Esophagus squamous epithelium (tissue), 5 donors: ENCODE data around the gene KCNAB1. TPM values are rescaled to one million over a fixed set of nuclear protein-coding genes. Genes with fewer than 3 reads are reported as not detected.

Experiments used
- DNase-seq: peaks from one replicate; lab custom pipeline; 2025; lab: John Stamatoyannopoulos, UW
- H3K27ac ChIP-seq, 4 donors: fragments of 200-600 bp; sonication (generic); one replicate each; pipeline ENCODE4 v1.5.1; 2016 to 2019; ENCODE audit warnings: mild to moderate bottlenecking in 1 of 4
- H3K27me3 ChIP-seq, 4 donors: fragments of 200-600 bp; sonication (generic); 1 replicate in 3 of 4; 2 replicates in 1 of 4; pipeline versions ENCODE4 v1.5.1 to v1.6.0; 2017 to 2021; ENCODE audit warnings: antibody characterized with exemption in 1 of 4
- H3K36me3 ChIP-seq, 3 donors: fragments of 200-600 bp; sonication (generic); one replicate each; pipeline ENCODE4 v1.5.1; 2016 to 2019
- H3K4me1 ChIP-seq, 3 donors: fragments of 200-600 bp; sonication (generic); one replicate each; pipeline ENCODE4 v1.5.1; 2017 to 2019
- H3K4me3 ChIP-seq, 4 donors: fragments of 200-600 bp; sonication (generic); 1 replicate in 3 of 4; 2 replicates in 1 of 4; pipeline ENCODE4 v1.5.1; 2016 to 2019; ENCODE audit warnings: mild to moderate bottlenecking in 2 of 4, moderate library complexity in 1 of 4
- H3K9me3 ChIP-seq, 3 donors: fragments of 200-600 bp; sonication (generic); one replicate each; pipeline ENCODE4 v1.5.1; 2016 to 2019
- POLR2A ChIP-seq, 4 donors: fragments of 450-650 bp; IDR thresholded peaks; one replicate each; pipeline ENCODE4 v1.6.1; 2017; ENCODE audit warnings: antibody characterized with exemption in 4 of 4, mild to moderate bottlenecking in 4 of 4, moderate library complexity in 3 of 4
- WGBS, 2 donors: methylation state at CpG; one replicate each; pipeline ENCODE4 v1.1.5; 2018; 5-methylcytosine and 5-hydroxymethylcytosine counted together
- intact Hi-C: fragments of 100-400 bp; cut with DNase I; formaldehyde crosslinking; loops from one replicate; pipeline ENCODE4 v1.15.0; 2022
- total RNA-seq, 4 donors: library from RNA; depleted of rRNA; stranded (reverse); fragments of >200 nt; gene quantifications; one replicate each; pipeline ENCODE4 v1.1.0, GENCODE V29; 2016
- TF ChIP-seq, protein P1 (sequence below), 6 experiments: fragments of 450-650 bp in 4 of 6; fragments of 200-600 bp in 2 of 6; sonication (generic) in 2 of 6; IDR thresholded peaks; one replicate each; pipeline ENCODE4 v1.5.1; 2016 to 2019; ENCODE audit warnings: antibody characterized with exemption in 6 of 6, mild to moderate bottlenecking in 4 of 6, moderate library complexity in 4 of 6
- donor health status: DM: yes; HTN: yes; CAD: no.

The KCNAB1 gene
- total RNA-seq, 4 donors from 2014 or later, result 0.40 to 6.6 (median 1.3) TPM

GRCh38 chr3:156535162-156535627 lies 414.8 kb downstream of the KCNAB1 start:
- H3K4me1 ChIP-seq, result peaks cover 0 to 6% (median 3%) of the 10 kb centered on the region in 3 donors
- 10 to 32% methylated on average over 4 of the region's 4 CpGs for WGBS, 2 donors
- H3K27me3 ChIP-seq, result no peaks in the 10 kb centered on the region
- no peak for DNase-seq
- peak overlapping the region in 3 of 4 donors; percentile 49 to 64 (median 59) for H3K27ac ChIP-seq
- H3K36me3 ChIP-seq, result peaks cover 0 to 33% (median 0%) of the 10 kb centered on the region in 3 donors
- H3K4me3 ChIP-seq, result no peak overlapping the region
- TF ChIP-seq, protein P1, sequence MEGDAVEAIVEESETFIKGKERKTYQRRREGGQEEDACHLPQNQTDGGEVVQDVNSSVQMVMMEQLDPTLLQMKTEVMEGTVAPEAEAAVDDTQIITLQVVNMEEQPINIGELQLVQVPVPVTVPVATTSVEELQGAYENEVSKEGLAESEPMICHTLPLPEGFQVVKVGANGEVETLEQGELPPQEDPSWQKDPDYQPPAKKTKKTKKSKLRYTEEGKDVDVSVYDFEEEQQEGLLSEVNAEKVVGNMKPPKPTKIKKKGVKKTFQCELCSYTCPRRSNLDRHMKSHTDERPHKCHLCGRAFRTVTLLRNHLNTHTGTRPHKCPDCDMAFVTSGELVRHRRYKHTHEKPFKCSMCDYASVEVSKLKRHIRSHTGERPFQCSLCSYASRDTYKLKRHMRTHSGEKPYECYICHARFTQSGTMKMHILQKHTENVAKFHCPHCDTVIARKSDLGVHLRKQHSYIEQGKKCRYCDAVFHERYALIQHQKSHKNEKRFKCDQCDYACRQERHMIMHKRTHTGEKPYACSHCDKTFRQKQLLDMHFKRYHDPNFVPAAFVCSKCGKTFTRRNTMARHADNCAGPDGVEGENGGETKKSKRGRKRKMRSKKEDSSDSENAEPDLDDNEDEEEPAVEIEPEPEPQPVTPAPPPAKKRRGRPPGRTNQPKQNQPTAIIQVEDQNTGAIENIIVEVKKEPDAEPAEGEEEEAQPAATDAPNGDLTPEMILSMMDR (IDR thresholded peaks at IDR 0.05), result no peak
- TF ChIP-seq POLR2A (IDR thresholded peaks at IDR 0.05), result no peak
- H3K9me3 ChIP-seq, result no peaks in the 10 kb centered on the region
- intact Hi-C loops, result loop anchor here (10.0 kb wide), 1 partner anchor 540 kb away; no protein-coding TSS in a partner anchor

- 89 to 91% methylated on average over 2 of the region's 2 CpGs for WGBS, 2 donors
- Histone ChIP-seq H3K27me3 (no peaks in the 10 kb centered on the region), H3K27ac (peak overlapping the region in 3 of 4 donors; percentile 49 to 64 (median 59)), H3K9me3 (no peaks in the 10 kb centered on the region), H3K4me1 (peaks cover 0 to 6% (median 3%) of the 10 kb centered on the region in 3 donors), H3K4me3 (no peak overlapping the region), H3K36me3 (peaks cover 0 to 34% (median 0%) of the 10 kb centered on the region in 3 donors)
- no peak for DNase-seq
- intact Hi-C loops, result loop anchor here (10.0 kb wide), 1 partner anchor 539 kb away; no protein-coding TSS in a partner anchor
- TF ChIP-seq, protein P1 (IDR thresholded peaks at IDR 0.05), result no peak
These were observed 415.4 kb downstream of the KCNAB1 start for GRCh38 chr3:156535798-156536197.

DNA sequence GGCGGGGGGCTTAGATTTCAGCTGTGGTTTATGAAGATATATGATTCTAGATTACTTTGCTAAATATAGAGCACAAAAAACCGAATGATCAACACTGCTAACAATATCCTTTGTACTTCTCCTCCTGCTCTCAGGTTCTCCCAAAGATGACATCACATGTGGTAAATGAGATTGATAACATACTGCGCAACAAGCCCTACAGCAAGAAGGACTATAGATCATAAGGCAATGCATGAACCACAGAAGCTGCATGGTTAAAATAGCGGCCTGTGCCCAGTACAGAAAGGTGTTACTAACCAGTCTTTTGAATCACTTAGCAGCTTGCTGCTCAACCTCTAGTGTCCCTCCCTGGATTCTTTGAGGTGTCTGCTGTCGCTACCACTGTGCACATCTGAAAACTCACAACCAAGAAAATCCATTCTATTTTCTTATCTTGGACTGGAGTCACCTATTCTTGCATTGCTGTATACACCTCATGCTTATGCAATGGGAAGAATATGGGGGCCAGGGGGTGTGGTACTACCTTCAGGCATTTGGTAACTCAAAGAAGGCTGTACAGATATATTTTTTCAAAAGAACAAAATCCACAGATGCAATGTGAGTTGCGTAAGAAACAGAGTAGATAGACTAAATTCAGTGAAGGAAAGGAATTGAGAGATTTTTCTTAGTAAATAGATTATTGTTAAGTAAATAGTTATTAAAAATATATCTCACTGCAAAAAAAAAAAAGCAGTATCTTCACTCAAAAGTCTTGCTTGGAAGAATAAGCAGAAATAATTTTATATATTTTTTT lies 416.3 kb downstream of the KCNAB1 start:
- H3K36me3 ChIP-seq, result peaks cover 0 to 32% (median 0%) of the 10 kb centered on the region in 3 donors
- WGBS, 2 donors, result 88 to 89% methylated on average over 6 of the region's 6 CpGs
- peaks cover 0 to 6% (median 3%) of the 10 kb centered on the region in 3 donors for H3K4me1 ChIP-seq
- no peak for DNase-seq
- H3K27ac ChIP-seq, result no peak overlapping the region
- no peak overlapping the region for H3K4me3 ChIP-seq
- H3K9me3 ChIP-seq, result no peaks in the 10 kb centered on the region
- H3K27me3 ChIP-seq, result no peaks in the 10 kb centered on the region
- intact Hi-C loops, result loop anchor here (10.0 kb wide), 1 partner anchor 538 kb away; no protein-coding TSS in a partner anchor
- TF ChIP-seq, protein P1 (IDR thresholded peaks at IDR 0.05), result no peak
- TF ChIP-seq POLR2A (IDR thresholded peaks at IDR 0.05), result no peak

DNA sequence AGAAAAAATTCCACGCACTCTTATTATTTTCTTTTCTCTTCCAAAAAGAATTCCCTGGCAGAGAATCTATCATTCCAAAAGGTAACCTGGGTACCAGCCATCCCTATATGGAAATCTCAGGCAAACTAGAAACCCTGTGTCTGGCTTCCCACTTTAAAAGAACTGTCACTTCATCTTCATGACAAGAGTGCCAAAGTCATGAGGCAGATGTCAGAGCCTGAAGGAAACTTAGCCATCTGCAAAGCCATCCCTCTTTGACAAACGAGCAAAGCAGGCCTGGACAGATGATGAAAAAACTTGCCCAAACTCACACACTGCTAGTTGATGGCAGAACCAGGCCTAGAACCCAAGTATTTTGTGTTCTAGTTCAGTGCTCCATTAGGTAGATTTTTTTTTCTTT lies 418.7 kb downstream of the KCNAB1 start:
- intact Hi-C loops, result loop anchor here (10.0 kb wide), 1 partner anchor 536 kb away; no protein-coding TSS in a partner anchor
- DNase-seq, result no peak
- TF ChIP-seq, protein P1 (IDR thresholded peaks at IDR 0.05), result no peak
- 86% methylated on average over 2 of the region's 2 CpGs for WGBS, 2 donors
- Histone ChIP-seq H3K27me3 (no peaks in the 10 kb centered on the region), H3K9me3 (no peaks in the 10 kb centered on the region), H3K36me3 (peaks cover 0 to 55% (median 0%) of the 10 kb centered on the region in 3 donors), H3K4me3 (no peak overlapping the region), H3K4me1 (peaks cover 0 to 6% (median 3%) of the 10 kb centered on the region in 3 donors), H3K27ac (no peak overlapping the region)

DNA sequence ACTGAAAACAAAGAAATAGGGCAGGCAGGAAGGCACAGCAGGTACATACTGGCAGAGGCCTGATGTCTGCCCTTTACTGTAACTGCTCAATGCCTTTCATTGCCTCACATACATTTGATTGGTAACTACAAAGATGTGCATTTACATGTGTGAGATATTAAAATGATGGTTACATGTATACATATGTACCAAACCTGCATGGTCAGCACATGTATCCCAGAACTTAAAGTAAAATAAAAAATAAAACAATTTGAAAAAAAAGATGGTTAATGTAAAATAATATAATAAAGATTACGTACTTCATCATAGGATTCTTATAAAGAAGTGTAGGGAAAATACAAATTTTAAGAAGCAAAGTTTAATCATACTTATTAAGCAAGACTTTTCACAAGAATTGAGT lies 419.4 kb downstream of the KCNAB1 start:
- no peaks in the 10 kb centered on the region for H3K9me3 ChIP-seq
- H3K27me3 ChIP-seq, result no peaks in the 10 kb centered on the region
- intact Hi-C loops, result loop anchor here (10.0 kb wide), 1 partner anchor 535 kb away; no protein-coding TSS in a partner anchor
- DNase-seq, result no peak
- peaks cover 0 to 6% (median 3%) of the 10 kb centered on the region in 3 donors for H3K4me1 ChIP-seq
- 96 to 97% methylated on average over 1 of the region's 1 CpG for WGBS, 2 donors
- peaks cover 0 to 63% (median 0%) of the 10 kb centered on the region in 3 donors for H3K36me3 ChIP-seq
- H3K27ac ChIP-seq, result no peak overlapping the region
- no peak overlapping the region for H3K4me3 ChIP-seq
- TF ChIP-seq POLR2A (IDR thresholded peaks at IDR 0.05), result no peak
- TF ChIP-seq, protein P1 (IDR thresholded peaks at IDR 0.05), result no peak
